Muscle layer of duodenum (tissue), 2 donors: ENCODE data around the gene APEH.

Experiments
- H3K27ac ChIP-seq: one replicate; pipeline ENCODE4 v1.7.0; 2013; ENCODE audit warnings: mild to moderate bottlenecking, low read length
- H3K27me3 ChIP-seq: one replicate; pipeline ENCODE4 v1.7.0; 2013; ENCODE audit warnings: low read depth, mild to moderate bottlenecking, control low read depth, low read length
- H3K36me3 ChIP-seq, 2 donors: one replicate each; pipeline ENCODE4 v1.7.0; 2013; ENCODE audit warnings: low read length in 2 of 2, control low read depth in 1 of 2, mild to moderate bottlenecking in 1 of 2; ENCODE audit not compliant: insufficient read depth in 2 of 2, control insufficient read depth in 1 of 2
- H3K4me1 ChIP-seq, 2 donors: one replicate each; pipeline ENCODE4 v1.7.0; 2013; ENCODE audit warnings: low read length in 2 of 2, mild to moderate bottlenecking in 2 of 2, control low read depth in 1 of 2, moderate library complexity in 1 of 2; ENCODE audit not compliant: insufficient read depth in 2 of 2, control insufficient read depth in 1 of 2
- H3K4me3 ChIP-seq, 2 donors: one replicate each; pipeline ENCODE4 v1.7.0; 2013; ENCODE audit warnings: low read length in 2 of 2, low read depth in 1 of 2, mild to moderate bottlenecking in 1 of 2
- H3K9me3 ChIP-seq, 2 donors: one replicate each; pipeline ENCODE4 v1.7.0; 2013; ENCODE audit warnings: low read length in 2 of 2, control low read depth in 1 of 2, mild to moderate bottlenecking in 1 of 2; ENCODE audit not compliant: control insufficient read depth in 1 of 2
- donor health status: healthy.

Gene APEH

DNA sequence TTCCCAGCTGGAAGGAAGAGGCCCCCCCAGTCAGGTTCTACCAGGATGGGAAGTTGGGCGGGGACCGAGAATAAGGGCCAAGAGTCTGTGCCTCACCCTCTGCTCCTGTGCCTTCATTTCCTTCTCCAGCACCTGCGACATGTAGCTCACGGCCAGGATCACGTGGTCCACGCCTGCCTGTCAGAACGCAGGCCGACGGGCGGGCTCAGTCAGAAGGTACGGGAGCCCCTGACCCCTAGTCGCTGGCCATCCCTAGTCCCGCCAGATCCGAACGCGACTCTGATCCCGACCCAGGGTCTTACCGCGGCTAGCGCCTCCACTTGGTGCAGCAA lies 49.1 kb downstream of the APEH start:
- H3K27ac ChIP-seq: peak overlapping the region; percentile 93
- peaks cover 29 to 40% of the 10 kb centered on the region in 2 donors for H3K36me3 ChIP-seq
- H3K4me1 ChIP-seq: peaks cover 3 to 29% of the 10 kb centered on the region in 2 donors
- peak overlapping the region; percentile 91 to 98 for H3K4me3 ChIP-seq
- no peaks in the 10 kb centered on the region for H3K27me3 ChIP-seq
- no peaks in the 10 kb centered on the region for H3K9me3 ChIP-seq

GRCh38 chr3:49723628-49724551 lies 49.7 kb downstream of the APEH start, which contains the start of gene GMPPB:
Gene GMPPB, minus strand, starts transcription at chr3:49723951. Its CDS starts 225 bp downstream, at chr3:49723726.
- H3K9me3 ChIP-seq: no peaks in the 10 kb centered on the region
- H3K4me3 ChIP-seq: peak within 1 kb of the TSS; percentile 91 to 98
- peak within 1 kb of the TSS; percentile 93 for H3K27ac ChIP-seq
- H3K4me1 ChIP-seq: peaks cover 3 to 23% of the 10 kb centered on the region in 2 donors
- no peaks in the 10 kb centered on the region for H3K27me3 ChIP-seq
- H3K36me3 ChIP-seq: peaks cover 29 to 42% of the 10 kb centered on the region in 2 donors

GRCh38 chr3:49724586-49724985 lies 50.4 kb downstream of the APEH start:
- peaks cover 3 to 20% of the 10 kb centered on the region in 2 donors for H3K4me1 ChIP-seq

GRCh38 chr3:49725906-49726681 lies 51.9 kb downstream of the APEH start:
- Histone ChIP-seq H3K27me3 (no peaks in the 10 kb centered on the region), H3K27ac (no peak overlapping the region), H3K4me1 (peaks cover 3 to 20% of the 10 kb centered on the region in 2 donors), H3K36me3 (peaks cover 29 to 43% of the 10 kb centered on the region in 2 donors), H3K4me3 (no peak overlapping the region), H3K9me3 (no peaks in the 10 kb centered on the region)

More at GRCh38 chr3:49724586-49724985, 50.4 kb downstream of the APEH start:
- Histone ChIP-seq H3K4me3 (peak overlapping the region; percentile 57 to 98), H3K9me3 (no peaks in the 10 kb centered on the region), H3K27me3 (no peaks in the 10 kb centered on the region), H3K36me3 (peaks cover 29 to 42% of the 10 kb centered on the region in 2 donors), H3K27ac (peak overlapping the region; percentile 92)

GRCh38 chr3:49727154-49727923 lies 53.2 kb downstream of the APEH start:
- Histone ChIP-seq H3K27ac (no peak overlapping the region), H3K9me3 (no peaks in the 10 kb centered on the region), H3K27me3 (no peaks in the 10 kb centered on the region), H3K36me3 (peaks cover 25 to 41% of the 10 kb centered on the region in 2 donors), H3K4me3 (no peak overlapping the region), H3K4me1 (peaks cover 3 to 16% of the 10 kb centered on the region in 2 donors)

DNA sequence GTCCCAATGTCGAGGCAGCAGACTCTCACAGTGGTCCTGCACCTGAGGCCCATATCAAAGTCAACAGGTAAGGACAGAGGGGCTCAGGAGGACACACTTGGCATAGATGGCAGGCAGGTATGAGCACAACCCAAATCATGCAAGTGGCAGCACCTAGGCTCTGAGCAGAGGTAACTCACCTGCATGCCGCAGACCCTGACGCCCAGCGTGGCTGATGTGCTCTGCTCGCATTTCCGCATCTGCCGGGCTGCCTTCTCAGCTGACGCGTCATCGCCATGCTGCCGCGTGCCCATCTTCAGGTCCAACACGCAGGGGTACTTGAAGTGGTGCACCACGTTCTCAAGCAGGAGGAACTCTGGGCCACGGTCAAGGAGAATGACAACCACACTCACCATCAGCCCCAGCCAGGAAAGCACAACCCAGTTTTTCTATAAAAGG lies 53.8 kb downstream of the APEH start:
- no peak overlapping the region for H3K27ac ChIP-seq
- peaks cover 3 to 10% of the 10 kb centered on the region in 2 donors for H3K4me1 ChIP-seq
- H3K9me3 ChIP-seq: no peaks in the 10 kb centered on the region
- no peaks in the 10 kb centered on the region for H3K27me3 ChIP-seq
- peaks cover 31 to 47% of the 10 kb centered on the region in 2 donors for H3K36me3 ChIP-seq
- no peak overlapping the region for H3K4me3 ChIP-seq

GRCh38 chr3:49729966-49730609 lies 55.9 kb downstream of the APEH start:
- H3K4me1 ChIP-seq: no peaks in the 10 kb centered on the region
- peaks cover 39 to 63% of the 10 kb centered on the region in 2 donors for H3K36me3 ChIP-seq
- no peak overlapping the region for H3K27ac ChIP-seq

DNA sequence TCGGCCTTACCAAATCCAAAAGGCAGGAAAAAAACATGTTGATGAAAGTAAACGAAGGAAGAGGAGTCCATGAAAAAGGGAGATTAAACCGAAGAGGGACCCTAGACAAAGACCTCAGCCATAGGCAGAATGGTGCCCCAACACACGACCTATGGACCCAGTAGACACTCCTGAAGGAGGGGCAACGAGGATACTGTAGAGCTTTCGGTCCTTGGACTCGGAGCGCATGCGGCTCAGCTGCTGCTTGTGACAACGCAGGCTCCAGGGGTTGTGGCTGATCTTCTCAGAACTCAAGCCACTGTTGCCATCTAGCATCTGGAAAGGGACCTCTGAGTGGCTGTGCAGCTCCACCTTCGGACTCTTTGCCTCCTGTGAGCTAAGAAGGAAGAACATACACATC lies 58.4 kb downstream of the APEH start:
- H3K4me3 ChIP-seq: no peak overlapping the region
- peaks cover 37 to 56% of the 10 kb centered on the region in 2 donors for H3K36me3 ChIP-seq
- no peaks in the 10 kb centered on the region for H3K4me1 ChIP-seq
- H3K27me3 ChIP-seq: no peaks in the 10 kb centered on the region
- H3K27ac ChIP-seq: no peak overlapping the region
- no peaks in the 10 kb centered on the region for H3K9me3 ChIP-seq

More at GRCh38 chr3:49729966-49730609, 55.9 kb downstream of the APEH start:
- no peak overlapping the region for H3K4me3 ChIP-seq
- no peaks in the 10 kb centered on the region for H3K9me3 ChIP-seq
- H3K27me3 ChIP-seq: no peaks in the 10 kb centered on the region

- no peaks in the 10 kb centered on the region for H3K27me3 ChIP-seq
- no peaks in the 10 kb centered on the region for H3K4me1 ChIP-seq
- H3K27ac ChIP-seq: no peak overlapping the region
- H3K9me3 ChIP-seq: no peaks in the 10 kb centered on the region
- no peak overlapping the region for H3K4me3 ChIP-seq
- H3K36me3 ChIP-seq: peaks cover 40 to 52% of the 10 kb centered on the region in 2 donors
Observed at GRCh38 chr3:49733551-49733950, 59.4 kb downstream of the APEH start.
